SK-N-SH (cell line): ENCODE data around the gene WTIP. TPM values are rescaled to one million over a fixed set of nuclear protein-coding genes. Genes with fewer than 3 reads are reported as not detected.

Experiments used
- CTCF ChIA-PET: fragments of 300-600, 350-600 bp; formaldehyde crosslinking; extraction: SDS; loops from one replicate; lab custom pipeline; 2021; lab: Yijun Ruan, JAX
- POLR2A ChIA-PET: fragments of 350-600 bp; sonication (Branson Sonifier 250); formaldehyde crosslinking; extraction: SDS; loops from one replicate; lab custom pipeline; 2020; ENCODE audit warnings: antibody characterized with exemption, inconsistent platforms; lab: Yijun Ruan, JAX
- DNase-seq: peaks from one replicate; pipeline ENCODE4 v3.0.0; 2012
- H2AFZ ChIP-seq: fragments of 200-600 bp; sonication (generic); 2 replicates; pipeline ENCODE4 v1.8.1; 2016; ENCODE audit warnings: antibody characterized with exemption, mild to moderate bottlenecking, low read depth
- H3F3A ChIP-seq: fragments of 200-600 bp; sonication (generic); replicated peaks from 2 replicates; pipeline ENCODE3; 2016; ENCODE audit warnings: antibody characterized with exemption, mild to moderate bottlenecking; ENCODE audit not compliant: insufficient read depth
- H3K27ac ChIP-seq, 2 experiments: fragments of 200-500 bp in 1 of 2; fragments of 200-600 bp in 1 of 2; sonication (Bioruptor generic) in 1 of 2; sonication (generic), shearing (Covaris generic) in 1 of 2; 2 replicates each; pipeline versions ENCODE4 v1.5.1 to v1.6.1; 2014 to 2016; ENCODE audit warnings: low read depth in 2 of 2, inconsistent platforms in 1 of 2, low read length in 1 of 2, mild to moderate bottlenecking in 1 of 2, mixed read lengths in 1 of 2
- H3K27me3 ChIP-seq: fragments of 200-600 bp; sonication (generic), shearing (Covaris generic); 2 replicates; pipeline ENCODE4 v1.6.1; 2016; ENCODE audit warnings: mixed run types; ENCODE audit not compliant: insufficient read depth
- H3K36me3 ChIP-seq, 2 experiments: fragments of 200-500 bp in 1 of 2; fragments of 200-600 bp in 1 of 2; sonication (Bioruptor generic) in 1 of 2; sonication (generic) in 1 of 2; replicated peaks in 1 of 2; 2 replicates each; pipeline versions ENCODE3 to v1.5.1; 2014 to 2016; ENCODE audit warnings: low read length in 1 of 2, mild to moderate bottlenecking in 1 of 2; ENCODE audit not compliant: insufficient read depth in 2 of 2, control insufficient read depth in 1 of 2
- H3K4me1 ChIP-seq, 2 experiments: fragments of 200-500 bp in 1 of 2; fragments of 200-600 bp in 1 of 2; sonication (Bioruptor generic) in 1 of 2; sonication (generic), shearing (Covaris generic) in 1 of 2; 2 replicates each; pipeline versions ENCODE4 v1.5.1 to v1.6.1; 2014 to 2016; ENCODE audit warnings: low read depth in 1 of 2, low read length in 1 of 2, mixed run types in 1 of 2; ENCODE audit not compliant: insufficient read depth in 2 of 2, control insufficient read depth in 1 of 2
- H3K4me2 ChIP-seq: fragments of 200-600 bp; sonication (generic), shearing (Covaris generic); 2 replicates; pipeline ENCODE4 v1.6.1; 2017; ENCODE audit warnings: mixed run types
- H3K4me3 ChIP-seq, 2 experiments: fragments of 200-500 bp in 1 of 2; fragments of 200-600 bp in 1 of 2; sonication (Bioruptor generic) in 1 of 2; sonication (generic), shearing (Covaris generic) in 1 of 2; 2 replicates each; pipeline versions ENCODE4 v1.5.1 to v1.8.1; 2014 to 2016; ENCODE audit warnings: low read depth in 2 of 2, inconsistent platforms in 1 of 2, low read length in 1 of 2, mild to moderate bottlenecking in 1 of 2, mixed read lengths in 1 of 2, moderate library complexity in 1 of 2
- H3K79me2 ChIP-seq: fragments of 200-600 bp; sonication (generic); 2 replicates; pipeline ENCODE4 v1.8.1; 2017; ENCODE audit warnings: mild to moderate bottlenecking; ENCODE audit not compliant: insufficient read depth
- H3K9ac ChIP-seq: fragments of 200-600 bp; sonication (generic); 2 replicates; pipeline ENCODE4 v1.6.1; 2017; ENCODE audit warnings: mixed run types
- H3K9me2 ChIP-seq: fragments of 200-600 bp; sonication (generic); 2 replicates; pipeline ENCODE4 v1.6.1; 2017; ENCODE audit warnings: mixed run types
- H3K9me3 ChIP-seq: fragments of 200-600 bp; sonication (generic); 2 replicates; pipeline ENCODE4 v1.6.1; 2017; ENCODE audit warnings: mixed run types, mild to moderate bottlenecking, moderate library complexity
- H4K20me1 ChIP-seq: fragments of 200-600 bp; sonication (generic); 2 replicates; pipeline ENCODE4 v1.6.1; 2017; ENCODE audit warnings: mild to moderate bottlenecking, mixed run types; ENCODE audit not compliant: insufficient read depth
- EP300 ChIP-seq, 2 experiments: IDR thresholded peaks; 2 replicates each; pipeline versions ENCODE4 v1.4.0 to v1.6.1; 2012; ENCODE audit warnings: borderline replicate concordance in 1 of 2, low read depth in 1 of 2, low read length in 1 of 2
- EZH2phosphoT487 ChIP-seq: fragments of 200-600 bp; sonication (generic); IDR thresholded peaks from 2 replicates; pipeline ENCODE4 v1.6.1; 2017; ENCODE audit warnings: low read depth, mixed run types, mild to moderate bottlenecking, antibody characterized with exemption, moderate library complexity, borderline replicate concordance
- FOSL2 ChIP-seq: IDR thresholded peaks from 2 replicates; pipeline ENCODE4 v1.4.0; 2012; ENCODE audit warnings: low read depth, mild to moderate bottlenecking, moderate library complexity, borderline replicate concordance
- FOXJ3 ChIP-seq: sonication (generic); formaldehyde crosslinking; IDR thresholded peaks from 2 replicates; pipeline ENCODE4 v1.5.1; 2020; ENCODE audit warnings: mild to moderate bottlenecking, missing genetic modification reagents
- GATA2 ChIP-seq: sonication (generic); formaldehyde crosslinking; IDR thresholded peaks from 2 replicates; pipeline ENCODE4 v1.5.0; 2020; ENCODE audit warnings: mild to moderate bottlenecking, missing genetic modification reagents
- JUND ChIP-seq: IDR thresholded peaks from 2 replicates; pipeline ENCODE4 v1.4.0; 2012
- MEF2A ChIP-seq: IDR thresholded peaks from 2 replicates; pipeline ENCODE4 v1.4.0; 2012; ENCODE audit warnings: low read depth, borderline replicate concordance
- MXI1 ChIP-seq: IDR thresholded peaks from 2 replicates; pipeline ENCODE4 v1.6.1; 2012; ENCODE audit warnings: mild to moderate bottlenecking, low read depth, low read length, improper control_type of control experiment
- NFIC ChIP-seq: IDR thresholded peaks from 2 replicates; pipeline ENCODE4 v1.4.0; 2012; ENCODE audit warnings: borderline replicate concordance
- POLR2AphosphoS5 ChIP-seq: IDR thresholded peaks from 2 replicates; pipeline ENCODE4 v1.6.1; 2012; ENCODE audit warnings: low read depth, low read length
- RAD21 ChIP-seq: IDR thresholded peaks from 2 replicates; pipeline ENCODE4 v1.6.1; 2012; ENCODE audit warnings: mild to moderate bottlenecking, low read length
- RCOR1 ChIP-seq: fragments of 150-350 bp; IDR thresholded peaks from 2 replicates; pipeline ENCODE4 v1.6.1; 2017; ENCODE audit warnings: antibody characterized with exemption, low read length
- REST ChIP-seq: IDR thresholded peaks from 2 replicates; pipeline ENCODE4 v1.6.1; 2012; ENCODE audit warnings: mild to moderate bottlenecking, low read depth, low read length, moderate library complexity
- RFX5 ChIP-seq: IDR thresholded peaks from 2 replicates; pipeline ENCODE4 v1.6.1; 2012; ENCODE audit warnings: mild to moderate bottlenecking, improper control_type of control experiment, low read length
- SIN3A ChIP-seq: IDR thresholded peaks from 2 replicates; pipeline ENCODE4 v1.6.1; 2012; ENCODE audit warnings: low read depth, mild to moderate bottlenecking, low read length, moderate library complexity, borderline replicate concordance
- TAF1 ChIP-seq: IDR thresholded peaks from 2 replicates; pipeline ENCODE4 v1.6.1; 2012; ENCODE audit warnings: low read depth, mild to moderate bottlenecking, low read length, moderate library complexity, borderline replicate concordance
- TCF12 ChIP-seq: IDR thresholded peaks from 2 replicates; pipeline ENCODE4 v1.4.0; 2012
- USF1 ChIP-seq: IDR thresholded peaks from 2 replicates; pipeline ENCODE4 v1.4.0; 2012; ENCODE audit warnings: low read depth, borderline replicate concordance
- YY1 ChIP-seq: IDR thresholded peaks from 2 replicates; pipeline ENCODE4 v1.4.0; 2012; ENCODE audit warnings: low read depth, mild to moderate bottlenecking
- WGBS: methylation state at CpG from one replicate; pipeline ENCODE4 v1.1.6; 2017; ENCODE audit warnings: low lambda C conversion rate; 5-methylcytosine and 5-hydroxymethylcytosine counted together
- polyA plus RNA-seq, 3 experiments: library from polyadenylated mRNA; depleted of rRNA; stranded (reverse); fragments of >200 nt; gene quantifications; 2 replicates each; pipeline ENCODE4 v1.2.3, GENCODE V29; 2012
- TF ChIP-seq, protein P1 (sequence below): IDR thresholded peaks from 2 replicates; pipeline ENCODE4; 2012
- TF ChIP-seq, protein P2 (sequence below): fragments of 150-350 bp; IDR thresholded peaks from 2 replicates; pipeline ENCODE4 v1.6.1; 2016; ENCODE audit warnings: mild to moderate bottlenecking, low read depth, low read length

Gene WTIP
- polyA plus RNA-seq, 1 of the 3 experiments (the other 2 are of a cell fraction), result 27.7 TPM

GRCh38 chr19:34519602-34520001 is 38.0 kb downstream of the WTIP start (continued):
- no peak for TF ChIP-seq USF1
- no peak for TF ChIP-seq EZH2phosphoT487
- TF ChIP-seq MXI1, result no peak
- TF ChIP-seq NFIC, result no peak
- no peak for TF ChIP-seq REST
- no peak for TF ChIP-seq MEF2A

DNA sequence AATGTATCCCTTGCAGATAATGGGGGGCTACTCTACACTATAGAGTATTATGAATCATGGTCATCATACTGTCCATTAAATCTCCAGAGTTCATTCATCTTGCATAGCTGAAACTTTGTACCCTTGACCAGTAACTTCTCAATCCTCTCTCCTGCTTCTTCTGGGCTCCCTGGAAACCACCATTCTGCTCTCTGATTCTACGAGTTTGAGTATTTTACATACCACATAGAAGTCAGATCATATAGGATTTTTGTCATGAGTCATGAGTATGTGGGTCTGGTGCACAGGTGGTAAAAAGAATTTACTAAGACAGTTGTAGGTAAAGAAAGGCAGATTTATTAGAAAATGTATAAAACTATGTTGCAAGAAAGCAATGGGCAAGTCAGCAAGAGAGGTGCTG is 41.9 kb downstream of the WTIP start:
- H3K9me3 ChIP-seq, result no peaks in the 10 kb centered on the region
- H3K9ac ChIP-seq, result no peak overlapping the region
- no peaks in the 10 kb centered on the region for H3K4me1 ChIP-seq
- H2AFZ ChIP-seq, result no peak overlapping the region
- no peak overlapping the region for H3K27ac ChIP-seq
- ChIA-PET CTCF (interaction anchor here (1.5 kb wide), 1 partner anchor 10 kb away, joined by 3 read pairs; no protein-coding TSS in a partner anchor), POLR2A (no interaction called here)
- 0 out of 2 replicates have a peak, but pooled peaks cover 4% of the 10 kb centered on the region for H3K27me3 ChIP-seq
- no peaks in the 10 kb centered on the region for H3K36me3 ChIP-seq
- H4K20me1 ChIP-seq, result no peaks in the 10 kb centered on the region
- H3K9me2 ChIP-seq, result no peaks in the 10 kb centered on the region
- 0% methylated on average over 1 of the region's 1 CpG for WGBS
- no peak overlapping the region for H3K4me3 ChIP-seq
- no peak for DNase-seq
- no peak overlapping the region for H3K4me2 ChIP-seq
- no peaks in the 10 kb centered on the region for H3F3A ChIP-seq
- H3K79me2 ChIP-seq, result no peaks in the 10 kb centered on the region
- no peak for TF ChIP-seq NFIC
- TF ChIP-seq MEF2A, result no peak
- no peak for TF ChIP-seq RFX5
- TF ChIP-seq, protein P1, sequence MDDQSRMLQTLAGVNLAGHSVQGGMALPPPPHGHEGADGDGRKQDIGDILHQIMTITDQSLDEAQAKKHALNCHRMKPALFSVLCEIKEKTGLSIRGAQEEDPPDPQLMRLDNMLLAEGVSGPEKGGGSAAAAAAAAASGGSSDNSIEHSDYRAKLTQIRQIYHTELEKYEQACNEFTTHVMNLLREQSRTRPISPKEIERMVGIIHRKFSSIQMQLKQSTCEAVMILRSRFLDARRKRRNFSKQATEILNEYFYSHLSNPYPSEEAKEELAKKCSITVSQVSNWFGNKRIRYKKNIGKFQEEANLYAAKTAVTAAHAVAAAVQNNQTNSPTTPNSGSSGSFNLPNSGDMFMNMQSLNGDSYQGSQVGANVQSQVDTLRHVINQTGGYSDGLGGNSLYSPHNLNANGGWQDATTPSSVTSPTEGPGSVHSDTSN, result no peak
- TF ChIP-seq SIN3A, result no peak
- no peak for TF ChIP-seq TCF12
- no peak for TF ChIP-seq FOSL2
- TF ChIP-seq EZH2phosphoT487, result no peak
- TF ChIP-seq FOXJ3 (CRISPR knock-in tag), result no peak
- no peak for TF ChIP-seq GATA2
- TF ChIP-seq, protein P2, sequence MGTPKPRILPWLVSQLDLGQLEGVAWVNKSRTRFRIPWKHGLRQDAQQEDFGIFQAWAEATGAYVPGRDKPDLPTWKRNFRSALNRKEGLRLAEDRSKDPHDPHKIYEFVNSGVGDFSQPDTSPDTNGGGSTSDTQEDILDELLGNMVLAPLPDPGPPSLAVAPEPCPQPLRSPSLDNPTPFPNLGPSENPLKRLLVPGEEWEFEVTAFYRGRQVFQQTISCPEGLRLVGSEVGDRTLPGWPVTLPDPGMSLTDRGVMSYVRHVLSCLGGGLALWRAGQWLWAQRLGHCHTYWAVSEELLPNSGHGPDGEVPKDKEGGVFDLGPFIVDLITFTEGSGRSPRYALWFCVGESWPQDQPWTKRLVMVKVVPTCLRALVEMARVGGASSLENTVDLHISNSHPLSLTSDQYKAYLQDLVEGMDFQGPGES, result no peak
- TF ChIP-seq USF1, result no peak
- no peak for TF ChIP-seq RAD21
- no peak for TF ChIP-seq RCOR1
- no peak for TF ChIP-seq POLR2AphosphoS5
- no peak for TF ChIP-seq TAF1
- no peak for TF ChIP-seq JUND
- no peak for TF ChIP-seq EP300 (IDR thresholded peaks at IDR 0.05; ENCODE audit: borderline replicate concordance in 1 of 2, low read depth in 1 of 2, low read length in 1 of 2)
- no peak for TF ChIP-seq YY1
